SW 1271 (cell line): ENCODE results near the gene TNFRSF19.
"Not testable (repeated sequence)": the region's sequence is repeated elsewhere in the genome, so short reads cannot be mapped to it uniquely, and the experiment has no call there.

Source experiments
- DNase-seq, 2 experiments: peaks; one replicate each; lab custom pipeline; 2025; lab: John Stamatoyannopoulos, UW

Gene TNFRSF19

GRCh38 chr13:23570099-23570920, at the start of gene TNFRSF19:
Gene TNFRSF19, plus strand, starts transcription at chr13:23570412. Its CDS starts 19,772 bp downstream, at chr13:23590184.
- no peak for DNase-seq

GRCh38 chr13:23529926-23530325, 40.3 kb upstream of the TNFRSF19 start:
- not testable (repeated sequence) for DNase-seq

- no peak for DNase-seq
Measured at GRCh38 chr13:23531446-23531845, 38.8 kb upstream of the TNFRSF19 start.

DNA sequence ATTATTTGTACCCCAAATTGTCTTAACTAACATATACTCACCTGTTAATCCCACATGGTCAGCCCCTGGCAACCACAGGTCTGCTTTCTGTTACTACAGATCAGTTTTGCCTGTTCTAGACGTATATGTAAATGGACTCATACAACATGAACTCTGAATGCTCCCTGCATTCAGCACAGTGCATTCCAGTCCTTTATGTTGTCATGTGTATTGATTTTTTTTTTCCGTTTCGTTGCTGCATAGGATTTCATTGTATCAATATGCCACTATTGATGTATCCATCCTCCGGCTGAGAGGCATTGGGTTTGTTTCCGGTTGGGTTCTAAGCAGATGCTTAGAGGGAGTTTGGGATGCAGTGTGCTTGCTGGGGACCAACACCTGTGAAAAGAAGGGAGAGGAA, 36.1 kb upstream of the TNFRSF19 start:
- DNase-seq, result no peak

DNA sequence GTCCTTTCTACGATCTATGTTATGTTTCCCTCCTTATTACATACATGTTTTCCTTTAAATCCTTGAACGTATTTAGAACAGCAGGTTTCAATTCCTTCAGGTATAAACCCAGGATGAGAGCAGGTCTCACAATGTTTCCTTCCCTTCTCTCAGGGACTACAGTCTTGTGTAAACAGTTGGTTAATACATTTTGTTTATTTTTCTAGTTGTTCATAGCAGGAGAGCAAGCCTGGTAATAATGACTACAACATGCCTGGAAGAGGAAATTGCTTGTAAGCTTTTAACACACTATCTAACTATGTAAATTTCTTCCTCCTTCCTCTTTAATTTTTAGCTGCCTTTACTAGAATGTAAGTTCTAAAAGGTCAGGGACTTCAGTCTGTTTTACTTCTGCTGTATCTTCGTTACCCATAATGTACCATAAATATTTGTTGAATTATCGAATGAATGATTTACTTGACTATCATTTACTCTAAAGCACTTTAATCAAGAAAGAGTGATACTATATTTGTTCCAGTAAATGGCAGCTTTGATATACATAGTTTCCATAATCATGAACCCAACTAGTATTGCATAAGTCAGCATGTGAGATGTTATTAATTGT, 28.9 kb upstream of the TNFRSF19 start:
- DNase-seq, result no peak

GRCh38 chr13:23544668-23545067, 25.5 kb upstream of the TNFRSF19 start:
- no peak for DNase-seq

DNA sequence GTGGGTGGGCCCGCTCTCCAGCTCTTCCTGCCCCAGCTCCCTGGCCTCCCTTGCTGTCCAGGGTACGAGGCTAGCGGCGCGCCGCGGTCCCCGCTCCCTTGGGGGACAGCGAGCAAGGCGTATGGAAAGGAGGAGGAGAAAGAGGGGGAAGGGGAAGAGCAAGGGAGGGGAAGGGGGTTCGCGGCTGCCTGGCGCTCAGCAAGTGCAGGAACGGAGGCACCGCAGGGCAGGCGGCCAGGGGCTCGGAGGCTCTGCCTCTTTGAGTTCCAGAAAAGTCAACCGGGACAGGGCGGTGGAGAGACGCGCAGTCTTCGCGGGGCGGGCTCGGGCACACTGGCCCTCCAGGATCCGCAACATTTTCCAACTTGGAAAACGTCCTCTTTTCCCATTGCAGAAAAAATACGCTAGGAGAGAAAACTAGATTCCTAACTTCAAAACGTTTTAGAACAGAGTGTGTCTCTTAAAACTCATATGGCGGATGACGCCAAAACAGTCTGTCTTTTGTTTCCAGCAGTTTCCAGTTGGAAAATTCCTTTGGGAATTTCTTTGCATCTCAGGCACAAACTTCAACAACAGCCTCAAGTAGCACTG, 23.1 kb upstream of the TNFRSF19 start:
- no peak for DNase-seq

GRCh38 chr13:23549724-23550123, 20.5 kb upstream of the TNFRSF19 start:
- DNase-seq, result no peak

DNA sequence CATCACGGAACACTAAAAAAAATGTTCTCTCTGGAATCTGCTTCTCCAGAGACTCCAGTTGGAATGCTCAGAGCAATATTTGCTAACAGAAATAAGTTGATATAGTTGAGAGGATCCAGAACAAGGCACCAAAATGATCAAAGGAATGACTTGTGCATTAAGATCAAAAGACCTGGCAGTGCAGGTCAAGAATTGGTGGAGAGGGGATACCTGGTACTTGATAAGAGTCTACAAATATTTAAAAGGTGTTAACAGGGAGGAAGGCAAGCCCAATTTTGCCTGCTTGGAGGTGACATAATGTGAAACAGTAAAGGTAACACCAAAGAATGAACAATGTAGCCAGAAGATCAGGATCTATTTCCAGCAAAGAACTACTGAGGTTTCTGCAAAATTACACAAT, 20.0 kb upstream of the TNFRSF19 start:
- no peak for DNase-seq

GRCh38 chr13:23551213-23552008, 18.8 kb upstream of the TNFRSF19 start:
- no peak for DNase-seq

GRCh38 chr13:23552171-23552570, 18.0 kb upstream of the TNFRSF19 start:
- DNase-seq, result no peak

GRCh38 chr13:23552661-23553060, 17.6 kb upstream of the TNFRSF19 start:
- no peak for DNase-seq

- DNase-seq, result no peak
Measured at GRCh38 chr13:23554000-23554399, 16.2 kb upstream of the TNFRSF19 start.

- no peak for DNase-seq
Measured at GRCh38 chr13:23557043-23557442, 13.2 kb upstream of the TNFRSF19 start.

DNA sequence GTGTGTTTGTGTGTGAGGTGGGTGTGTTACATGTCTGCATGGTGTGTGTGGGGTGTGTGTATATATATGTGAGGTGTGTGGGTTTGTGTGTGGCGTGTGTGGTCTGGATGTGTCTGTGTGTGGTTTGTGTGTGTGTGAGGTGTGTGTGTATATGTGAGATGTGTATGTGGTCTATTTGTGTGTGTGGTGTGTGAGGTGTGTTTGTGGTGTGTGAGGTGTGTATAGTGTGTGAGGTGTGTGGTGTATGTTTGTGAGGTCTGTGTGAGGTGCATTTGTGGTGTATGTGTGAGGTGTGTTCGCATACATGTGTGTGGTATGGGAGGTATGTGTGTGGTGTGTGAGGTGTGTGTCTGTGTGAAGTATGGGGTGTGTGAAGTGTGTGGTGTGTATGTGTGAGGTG, 12.5 kb upstream of the TNFRSF19 start:
- DNase-seq, result no peak

- peak; percentile 26 to 79 for DNase-seq
Measured at GRCh38 chr13:23558675-23559536, 11.3 kb upstream of the TNFRSF19 start.

- DNase-seq, result no peak
Measured at GRCh38 chr13:23560571-23561089, 9.6 kb upstream of the TNFRSF19 start.

GRCh38 chr13:23561261-23561660, 9.0 kb upstream of the TNFRSF19 start:
- DNase-seq, result no peak

- no peak for DNase-seq
Measured at GRCh38 chr13:23563085-23563845, 6.9 kb upstream of the TNFRSF19 start.

DNA sequence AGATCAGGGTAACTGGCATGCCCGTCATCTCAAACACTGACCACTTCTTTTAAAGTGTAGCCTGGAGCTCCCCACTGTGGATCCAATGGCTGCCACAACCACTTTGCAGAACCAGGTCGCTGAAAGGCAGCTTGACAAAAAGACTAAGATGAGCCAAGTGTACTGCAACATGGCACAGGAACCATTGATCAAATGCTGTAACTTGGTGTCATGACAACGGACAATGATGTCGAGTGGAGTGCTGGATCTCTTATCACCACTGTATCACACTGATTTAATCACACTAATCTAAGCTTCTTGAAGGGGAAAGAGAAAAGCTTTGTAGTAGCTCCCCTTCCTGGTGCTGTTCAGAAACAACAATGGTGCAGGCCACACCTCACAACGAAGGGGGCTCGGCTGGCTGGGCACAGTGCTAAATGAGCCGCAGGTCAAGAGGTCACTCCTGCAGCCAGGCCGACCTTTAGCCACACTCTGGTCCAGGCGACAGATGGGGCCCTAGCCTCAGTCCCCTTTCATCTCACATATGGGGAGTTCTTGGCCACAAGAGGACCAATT, 2.2 kb upstream of the TNFRSF19 start:
- no peak for DNase-seq
